ENCODE measurements around the gene RCAN1.

DNA sequence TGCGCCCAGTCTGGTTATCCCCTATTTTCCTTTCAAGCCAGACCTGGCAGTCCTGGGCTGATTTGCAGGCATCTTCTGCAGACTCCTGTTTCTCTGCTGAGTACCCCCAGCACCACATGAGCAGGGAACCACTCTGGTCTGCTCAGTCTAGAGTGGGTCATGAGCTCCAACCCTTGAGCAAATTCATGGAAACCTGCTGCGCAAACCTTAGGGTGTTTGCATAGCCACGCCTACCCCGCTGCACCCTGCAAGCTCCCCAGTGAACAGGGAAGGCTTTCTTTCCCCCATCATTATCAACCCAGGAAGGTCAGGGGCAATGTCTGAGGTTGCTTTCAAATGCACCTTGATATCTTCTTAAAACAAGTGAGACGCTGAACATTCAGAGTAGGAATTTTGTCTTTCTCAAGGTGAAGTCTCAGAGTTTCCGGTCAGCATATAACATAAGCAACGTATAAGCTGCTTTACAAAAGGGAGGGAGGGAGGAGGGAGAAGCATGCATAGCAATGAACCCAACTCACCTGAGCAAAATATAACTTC is 91.8 kb downstream of the RCAN1 start:
- TF ChIP-seq, protein P1, sequence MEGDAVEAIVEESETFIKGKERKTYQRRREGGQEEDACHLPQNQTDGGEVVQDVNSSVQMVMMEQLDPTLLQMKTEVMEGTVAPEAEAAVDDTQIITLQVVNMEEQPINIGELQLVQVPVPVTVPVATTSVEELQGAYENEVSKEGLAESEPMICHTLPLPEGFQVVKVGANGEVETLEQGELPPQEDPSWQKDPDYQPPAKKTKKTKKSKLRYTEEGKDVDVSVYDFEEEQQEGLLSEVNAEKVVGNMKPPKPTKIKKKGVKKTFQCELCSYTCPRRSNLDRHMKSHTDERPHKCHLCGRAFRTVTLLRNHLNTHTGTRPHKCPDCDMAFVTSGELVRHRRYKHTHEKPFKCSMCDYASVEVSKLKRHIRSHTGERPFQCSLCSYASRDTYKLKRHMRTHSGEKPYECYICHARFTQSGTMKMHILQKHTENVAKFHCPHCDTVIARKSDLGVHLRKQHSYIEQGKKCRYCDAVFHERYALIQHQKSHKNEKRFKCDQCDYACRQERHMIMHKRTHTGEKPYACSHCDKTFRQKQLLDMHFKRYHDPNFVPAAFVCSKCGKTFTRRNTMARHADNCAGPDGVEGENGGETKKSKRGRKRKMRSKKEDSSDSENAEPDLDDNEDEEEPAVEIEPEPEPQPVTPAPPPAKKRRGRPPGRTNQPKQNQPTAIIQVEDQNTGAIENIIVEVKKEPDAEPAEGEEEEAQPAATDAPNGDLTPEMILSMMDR (IDR thresholded peaks at IDR 0.05 in 8 of 11, conservative IDR thresholded peaks at IDR 0.05 in 3 of 11): no peak
- TF ChIP-seq POLR2AphosphoS5 (IDR thresholded peaks at IDR 0.05): no peak
